ENCODE measurements around the gene RHOT2. TPM values are rescaled to one million over a fixed set of nuclear protein-coding genes. Genes with fewer than 3 reads are reported as not detected.
A peak's percentile ranks its signal among the peaks of the same experiment; 100 is the strongest.

The RHOT2 gene
- total and polyA plus RNA-seq, 2 experiments from 2014 or later, result 129 to 163 TPM

DNA sequence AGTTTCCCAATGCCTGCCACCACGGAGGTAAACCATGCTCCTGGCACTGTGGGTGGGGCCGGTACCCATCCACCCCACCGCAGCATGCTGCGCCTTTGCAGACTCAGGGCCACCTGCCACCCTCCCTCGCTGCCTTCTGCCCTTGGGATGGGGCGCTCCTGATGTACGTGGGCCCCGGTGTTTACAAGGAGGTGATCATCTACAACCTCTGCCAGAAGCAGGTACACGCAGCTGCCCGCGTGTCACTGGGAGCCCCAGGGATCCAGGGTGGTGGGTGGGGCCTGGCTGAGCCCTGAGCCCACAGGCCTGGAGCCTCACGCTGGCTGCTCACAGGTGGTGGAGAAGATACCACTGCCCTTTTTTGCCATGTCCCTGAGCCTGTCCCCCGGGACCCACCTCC lies 1.4 kb upstream of the RHOT2 start:
- no peaks in the 10 kb centered on the region for H3K4me1 Mint-ChIP-seq
- no peak overlapping the region for H3K4me2 ChIP-seq
- H3F3A ChIP-seq (replicated peaks; ENCODE audit: low read depth), result peaks cover 6% of the 10 kb centered on the region; the same call in 1 of the 2 replicates
- no peak overlapping the region for H3K4me3 Mint-ChIP-seq
- H3K9me3 Mint-ChIP-seq, result no peaks in the 10 kb centered on the region; the same call in 2 of the 3 replicates
- DNase-seq (ENCODE audit: low spot score) (no peak), ATAC-seq (no peak)
- no peaks in the 10 kb centered on the region for H3K27me3 ChIP-seq (ENCODE audit: insufficient read depth)
- H3K36me3 Mint-ChIP-seq (ENCODE audit: low read depth), result peaks cover 23% of the 10 kb centered on the region
- no peaks in the 10 kb centered on the region for H3K4me1 ChIP-seq (ENCODE audit: insufficient read depth)
- H3K27me3 Mint-ChIP-seq (ENCODE audit: insufficient read depth, low read depth, poor library complexity), result peaks cover 4% of the 10 kb centered on the region
- H2AFZ ChIP-seq, result no peak overlapping the region
- H3K9me2 ChIP-seq (ENCODE audit: insufficient read depth), result no peaks in the 10 kb centered on the region
- no peak overlapping the region for H3K4me3 ChIP-seq
- H3K36me3 ChIP-seq (ENCODE audit: insufficient read depth), result peaks cover 11% of the 10 kb centered on the region; the same call in 1 of the 2 replicates
- peaks cover 16% of the 10 kb centered on the region for H3K79me2 ChIP-seq (replicated peaks; ENCODE audit: insufficient read depth)
- no peak overlapping the region for H3K27ac Mint-ChIP-seq
- no peak overlapping the region for H3K27ac ChIP-seq (ENCODE audit: low read depth)
- TF ChIP-seq, protein P1, sequence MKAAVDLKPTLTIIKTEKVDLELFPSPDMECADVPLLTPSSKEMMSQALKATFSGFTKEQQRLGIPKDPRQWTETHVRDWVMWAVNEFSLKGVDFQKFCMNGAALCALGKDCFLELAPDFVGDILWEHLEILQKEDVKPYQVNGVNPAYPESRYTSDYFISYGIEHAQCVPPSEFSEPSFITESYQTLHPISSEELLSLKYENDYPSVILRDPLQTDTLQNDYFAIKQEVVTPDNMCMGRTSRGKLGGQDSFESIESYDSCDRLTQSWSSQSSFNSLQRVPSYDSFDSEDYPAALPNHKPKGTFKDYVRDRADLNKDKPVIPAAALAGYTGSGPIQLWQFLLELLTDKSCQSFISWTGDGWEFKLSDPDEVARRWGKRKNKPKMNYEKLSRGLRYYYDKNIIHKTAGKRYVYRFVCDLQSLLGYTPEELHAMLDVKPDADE (IDR thresholded peaks at IDR 0.05), result no peak
- TF ChIP-seq POLR2AphosphoS5 (IDR thresholded peaks at IDR 0.05; ENCODE audit: low read depth) (no peak), CREB1 (CRISPR knock-in tag; IDR thresholded peaks at IDR 0.05; ENCODE audit: low read depth) (no peak)
- no peaks in the 10 kb centered on the region; the same call in 1 of the 2 replicates for H4K20me1 ChIP-seq (replicated peaks; ENCODE audit: insufficient read depth)

DNA sequence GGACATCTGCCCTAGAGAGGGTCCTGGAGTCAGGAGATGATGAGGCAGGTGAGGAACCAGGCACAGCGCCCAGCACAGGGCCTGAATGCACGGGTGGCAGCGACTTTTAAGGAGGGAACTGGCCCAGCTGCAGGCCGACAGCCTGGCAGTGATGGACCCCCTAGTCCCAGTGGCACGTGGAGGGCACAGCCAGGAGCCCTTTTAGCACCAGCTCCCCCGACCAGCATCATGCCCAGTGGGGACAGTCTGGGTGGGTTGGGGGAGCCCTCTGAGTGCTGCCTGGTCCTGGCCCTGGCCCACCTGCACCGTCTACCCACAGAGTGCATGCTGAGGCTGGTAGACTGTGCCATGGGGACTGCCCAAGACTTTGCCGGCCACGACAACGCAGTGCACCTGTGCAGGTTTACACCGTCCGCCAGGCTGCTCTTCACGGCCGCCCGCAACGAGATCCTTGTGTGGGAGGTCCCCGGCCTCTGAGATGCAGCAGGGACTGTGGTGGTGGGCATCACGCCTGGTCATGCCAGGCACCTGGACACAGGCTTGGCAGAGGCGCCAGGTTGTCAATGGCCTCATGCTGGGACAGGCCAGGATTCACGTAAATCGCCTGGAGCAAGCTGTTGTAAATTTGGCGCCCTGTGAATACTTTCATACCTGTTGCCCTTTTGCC lies 686 bp upstream of the RHOT2 start:
- Mint-ChIP-seq H3K36me3 (ENCODE audit: low read depth) (peaks cover 23% of the 10 kb centered on the region), H3K27ac (no peak overlapping the region; the same call in 1 of the 2 replicates), H3K4me1 (no peaks in the 10 kb centered on the region), H3K27me3 (ENCODE audit: insufficient read depth, low read depth, poor library complexity) (peaks cover 4% of the 10 kb centered on the region), H3K9me3 (no peaks in the 10 kb centered on the region; the same call in 2 of the 3 replicates), H3K4me3 (peak overlapping the region; percentile 71; the same call in 2 of the 3 replicates)
- Histone ChIP-seq H3K27ac (ENCODE audit: low read depth) (0 out of 2 replicates have a peak overlapping the region, but pooled peaks have one; percentile 45), H3K27me3 (ENCODE audit: insufficient read depth) (no peaks in the 10 kb centered on the region), H3K79me2 (replicated peaks; ENCODE audit: insufficient read depth) (peaks cover 16% of the 10 kb centered on the region), H3K4me2 (no peak overlapping the region), H2AFZ (no peak overlapping the region), H3K4me3 (peak overlapping the region; percentile 91; the same call in 1 of the 2 replicates), H3K4me1 (ENCODE audit: insufficient read depth) (no peaks in the 10 kb centered on the region), H3K36me3 (ENCODE audit: insufficient read depth) (peaks cover 11% of the 10 kb centered on the region; the same call in 1 of the 2 replicates), H4K20me1 (replicated peaks; ENCODE audit: insufficient read depth) (no peaks in the 10 kb centered on the region; the same call in 1 of the 2 replicates), H3K9me2 (ENCODE audit: insufficient read depth) (no peaks in the 10 kb centered on the region), H3F3A (replicated peaks; ENCODE audit: low read depth) (peaks cover 6% of the 10 kb centered on the region; the same call in 1 of the 2 replicates)
- no peak for DNase-seq (ENCODE audit: low spot score)
- ATAC-seq, result no peak
- TF ChIP-seq JUNB (IDR thresholded peaks at IDR 0.05; ENCODE audit: unreplicated experiment), result no peak
- TF ChIP-seq POLR2AphosphoS5 (IDR thresholded peaks at IDR 0.05; ENCODE audit: low read depth), result no peak
- TF ChIP-seq, protein P2, sequence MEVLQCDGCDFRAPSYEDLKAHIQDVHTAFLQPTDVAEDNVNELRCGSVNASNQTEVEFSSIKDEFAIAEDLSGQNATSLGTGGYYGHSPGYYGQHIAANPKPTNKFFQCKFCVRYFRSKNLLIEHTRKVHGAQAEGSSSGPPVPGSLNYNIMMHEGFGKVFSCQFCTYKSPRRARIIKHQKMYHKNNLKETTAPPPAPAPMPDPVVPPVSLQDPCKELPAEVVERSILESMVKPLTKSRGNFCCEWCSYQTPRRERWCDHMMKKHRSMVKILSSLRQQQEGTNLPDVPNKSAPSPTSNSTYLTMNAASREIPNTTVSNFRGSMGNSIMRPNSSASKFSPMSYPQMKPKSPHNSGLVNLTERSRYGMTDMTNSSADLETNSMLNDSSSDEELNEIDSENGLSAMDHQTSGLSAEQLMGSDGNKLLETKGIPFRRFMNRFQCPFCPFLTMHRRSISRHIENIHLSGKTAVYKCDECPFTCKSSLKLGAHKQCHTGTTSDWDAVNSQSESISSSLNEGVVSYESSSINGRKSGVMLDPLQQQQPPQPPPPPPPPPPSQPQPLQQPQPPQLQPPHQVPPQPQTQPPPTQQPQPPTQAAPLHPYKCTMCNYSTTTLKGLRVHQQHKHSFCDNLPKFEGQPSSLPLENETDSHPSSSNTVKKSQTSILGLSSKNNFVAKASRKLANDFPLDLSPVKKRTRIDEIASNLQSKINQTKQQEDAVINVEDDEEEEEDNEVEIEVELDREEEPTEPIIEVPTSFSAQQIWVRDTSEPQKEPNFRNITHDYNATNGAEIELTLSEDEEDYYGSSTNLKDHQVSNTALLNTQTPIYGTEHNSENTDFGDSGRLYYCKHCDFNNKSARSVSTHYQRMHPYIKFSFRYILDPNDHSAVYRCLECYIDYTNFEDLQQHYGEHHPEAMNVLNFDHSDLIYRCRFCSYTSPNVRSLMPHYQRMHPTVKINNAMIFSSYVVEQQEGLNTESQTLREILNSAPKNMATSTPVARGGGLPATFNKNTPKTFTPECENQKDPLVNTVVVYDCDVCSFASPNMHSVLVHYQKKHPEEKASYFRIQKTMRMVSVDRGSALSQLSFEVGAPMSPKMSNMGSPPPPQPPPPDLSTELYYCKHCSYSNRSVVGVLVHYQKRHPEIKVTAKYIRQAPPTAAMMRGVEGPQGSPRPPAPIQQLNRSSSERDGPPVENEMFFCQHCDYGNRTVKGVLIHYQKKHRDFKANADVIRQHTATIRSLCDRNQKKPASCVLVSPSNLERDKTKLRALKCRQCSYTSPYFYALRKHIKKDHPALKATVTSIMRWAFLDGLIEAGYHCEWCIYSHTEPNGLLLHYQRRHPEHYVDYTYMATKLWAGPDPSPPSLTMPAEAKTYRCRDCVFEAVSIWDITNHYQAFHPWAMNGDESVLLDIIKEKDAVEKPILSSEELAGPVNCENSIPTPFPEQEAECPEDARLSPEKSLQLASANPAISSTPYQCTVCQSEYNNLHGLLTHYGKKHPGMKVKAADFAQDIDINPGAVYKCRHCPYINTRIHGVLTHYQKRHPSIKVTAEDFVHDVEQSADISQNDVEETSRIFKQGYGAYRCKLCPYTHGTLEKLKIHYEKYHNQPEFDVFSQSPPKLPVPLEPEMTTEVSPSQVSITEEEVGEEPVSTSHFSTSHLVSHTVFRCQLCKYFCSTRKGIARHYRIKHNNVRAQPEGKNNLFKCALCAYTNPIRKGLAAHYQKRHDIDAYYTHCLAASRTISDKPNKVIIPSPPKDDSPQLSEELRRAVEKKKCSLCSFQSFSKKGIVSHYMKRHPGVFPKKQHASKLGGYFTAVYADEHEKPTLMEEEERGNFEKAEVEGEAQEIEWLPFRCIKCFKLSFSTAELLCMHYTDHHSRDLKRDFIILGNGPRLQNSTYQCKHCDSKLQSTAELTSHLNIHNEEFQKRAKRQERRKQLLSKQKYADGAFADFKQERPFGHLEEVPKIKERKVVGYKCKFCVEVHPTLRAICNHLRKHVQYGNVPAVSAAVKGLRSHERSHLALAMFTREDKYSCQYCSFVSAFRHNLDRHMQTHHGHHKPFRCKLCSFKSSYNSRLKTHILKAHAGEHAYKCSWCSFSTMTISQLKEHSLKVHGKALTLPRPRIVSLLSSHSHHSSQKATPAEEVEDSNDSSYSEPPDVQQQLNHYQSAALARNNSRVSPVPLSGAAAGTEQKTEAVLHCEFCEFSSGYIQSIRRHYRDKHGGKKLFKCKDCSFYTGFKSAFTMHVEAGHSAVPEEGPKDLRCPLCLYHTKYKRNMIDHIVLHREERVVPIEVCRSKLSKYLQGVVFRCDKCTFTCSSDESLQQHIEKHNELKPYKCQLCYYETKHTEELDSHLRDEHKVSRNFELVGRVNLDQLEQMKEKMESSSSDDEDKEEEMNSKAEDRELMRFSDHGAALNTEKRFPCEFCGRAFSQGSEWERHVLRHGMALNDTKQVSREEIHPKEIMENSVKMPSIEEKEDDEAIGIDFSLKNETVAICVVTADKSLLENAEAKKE (CRISPR knock-in tag; IDR thresholded peaks at IDR 0.05), result no peak
- no peak for TF ChIP-seq CREB1 (CRISPR knock-in tag; IDR thresholded peaks at IDR 0.05; ENCODE audit: low read depth)
- TF ChIP-seq, protein P3, sequence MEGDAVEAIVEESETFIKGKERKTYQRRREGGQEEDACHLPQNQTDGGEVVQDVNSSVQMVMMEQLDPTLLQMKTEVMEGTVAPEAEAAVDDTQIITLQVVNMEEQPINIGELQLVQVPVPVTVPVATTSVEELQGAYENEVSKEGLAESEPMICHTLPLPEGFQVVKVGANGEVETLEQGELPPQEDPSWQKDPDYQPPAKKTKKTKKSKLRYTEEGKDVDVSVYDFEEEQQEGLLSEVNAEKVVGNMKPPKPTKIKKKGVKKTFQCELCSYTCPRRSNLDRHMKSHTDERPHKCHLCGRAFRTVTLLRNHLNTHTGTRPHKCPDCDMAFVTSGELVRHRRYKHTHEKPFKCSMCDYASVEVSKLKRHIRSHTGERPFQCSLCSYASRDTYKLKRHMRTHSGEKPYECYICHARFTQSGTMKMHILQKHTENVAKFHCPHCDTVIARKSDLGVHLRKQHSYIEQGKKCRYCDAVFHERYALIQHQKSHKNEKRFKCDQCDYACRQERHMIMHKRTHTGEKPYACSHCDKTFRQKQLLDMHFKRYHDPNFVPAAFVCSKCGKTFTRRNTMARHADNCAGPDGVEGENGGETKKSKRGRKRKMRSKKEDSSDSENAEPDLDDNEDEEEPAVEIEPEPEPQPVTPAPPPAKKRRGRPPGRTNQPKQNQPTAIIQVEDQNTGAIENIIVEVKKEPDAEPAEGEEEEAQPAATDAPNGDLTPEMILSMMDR (conservative IDR thresholded peaks at IDR 0.05; ENCODE audit: low read depth in 2 of 2), result no peak
- TF ChIP-seq, protein P4, sequence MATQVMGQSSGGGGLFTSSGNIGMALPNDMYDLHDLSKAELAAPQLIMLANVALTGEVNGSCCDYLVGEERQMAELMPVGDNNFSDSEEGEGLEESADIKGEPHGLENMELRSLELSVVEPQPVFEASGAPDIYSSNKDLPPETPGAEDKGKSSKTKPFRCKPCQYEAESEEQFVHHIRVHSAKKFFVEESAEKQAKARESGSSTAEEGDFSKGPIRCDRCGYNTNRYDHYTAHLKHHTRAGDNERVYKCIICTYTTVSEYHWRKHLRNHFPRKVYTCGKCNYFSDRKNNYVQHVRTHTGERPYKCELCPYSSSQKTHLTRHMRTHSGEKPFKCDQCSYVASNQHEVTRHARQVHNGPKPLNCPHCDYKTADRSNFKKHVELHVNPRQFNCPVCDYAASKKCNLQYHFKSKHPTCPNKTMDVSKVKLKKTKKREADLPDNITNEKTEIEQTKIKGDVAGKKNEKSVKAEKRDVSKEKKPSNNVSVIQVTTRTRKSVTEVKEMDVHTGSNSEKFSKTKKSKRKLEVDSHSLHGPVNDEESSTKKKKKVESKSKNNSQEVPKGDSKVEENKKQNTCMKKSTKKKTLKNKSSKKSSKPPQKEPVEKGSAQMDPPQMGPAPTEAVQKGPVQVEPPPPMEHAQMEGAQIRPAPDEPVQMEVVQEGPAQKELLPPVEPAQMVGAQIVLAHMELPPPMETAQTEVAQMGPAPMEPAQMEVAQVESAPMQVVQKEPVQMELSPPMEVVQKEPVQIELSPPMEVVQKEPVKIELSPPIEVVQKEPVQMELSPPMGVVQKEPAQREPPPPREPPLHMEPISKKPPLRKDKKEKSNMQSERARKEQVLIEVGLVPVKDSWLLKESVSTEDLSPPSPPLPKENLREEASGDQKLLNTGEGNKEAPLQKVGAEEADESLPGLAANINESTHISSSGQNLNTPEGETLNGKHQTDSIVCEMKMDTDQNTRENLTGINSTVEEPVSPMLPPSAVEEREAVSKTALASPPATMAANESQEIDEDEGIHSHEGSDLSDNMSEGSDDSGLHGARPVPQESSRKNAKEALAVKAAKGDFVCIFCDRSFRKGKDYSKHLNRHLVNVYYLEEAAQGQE (IDR thresholded peaks at IDR 0.05; ENCODE audit: unreplicated experiment), result no peak
